22Rv1 (cell line): ENCODE results near the gene MICOS13.

Experiments
- CTCF ChIP-seq: fragments of 450-650 bp; IDR thresholded peaks from 2 replicates; pipeline ENCODE4 v1.5.1; 2017; ENCODE audit warnings: mild to moderate bottlenecking
- ZFX ChIP-seq: fragments of 450-650 bp; IDR thresholded peaks from 2 replicates; pipeline ENCODE4 v1.6.1; 2017; ENCODE audit warnings: antibody characterized with exemption, borderline replicate concordance

DNA sequence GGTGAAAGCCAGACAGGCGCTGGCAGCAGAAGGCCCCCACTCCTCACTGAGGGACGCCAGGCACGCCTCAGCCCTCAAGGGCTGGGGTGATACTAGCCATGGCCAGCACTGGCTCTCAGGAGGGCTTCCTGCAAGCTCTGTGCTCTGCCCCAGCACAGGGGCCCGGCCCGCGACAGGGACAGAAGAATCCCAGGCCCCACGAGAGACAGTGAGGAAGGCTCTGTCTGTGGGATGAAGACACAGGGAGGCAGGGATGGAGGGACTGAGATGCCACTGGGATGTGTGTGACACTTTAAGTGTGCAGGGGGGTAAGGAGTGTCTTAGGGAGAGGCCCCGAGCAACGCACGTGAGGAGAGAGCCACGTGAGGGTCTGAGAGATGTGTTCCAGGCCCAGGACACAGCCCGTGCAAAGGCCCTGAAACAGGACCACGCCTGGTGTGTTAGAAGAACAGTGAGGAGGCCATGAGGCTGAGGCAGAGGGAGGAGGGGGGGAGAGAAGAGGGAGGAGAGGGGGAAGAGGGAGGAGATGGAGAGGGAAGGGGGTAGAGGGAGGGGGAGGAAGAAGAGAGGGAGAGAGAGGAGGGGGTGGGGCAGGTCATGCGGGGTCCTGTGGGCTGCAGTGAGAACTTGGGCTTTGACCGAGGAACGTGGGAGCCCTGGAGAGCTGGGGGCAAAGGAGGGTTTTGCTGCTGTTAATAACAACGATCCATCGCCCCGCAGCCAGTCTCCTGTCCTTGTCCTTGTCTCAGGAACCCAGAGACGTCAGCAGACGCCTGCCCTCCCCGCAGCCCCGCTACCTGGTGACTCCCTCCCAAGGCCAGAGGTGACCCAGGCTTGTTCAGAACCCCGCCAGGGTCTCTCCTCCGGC, 16.9 kb upstream of the MICOS13 start:
- TF ChIP-seq CTCF (no peak), ZFX (no peak)
